Hippocampal formation (tissue), 2 donors: ENCODE measurements around the gene TMEM214.
"Not testable (repeated sequence)": the region's sequence is repeated elsewhere in the genome, so short reads cannot be mapped to it uniquely, and the experiment has no call there.

Experiments used
- DNase-seq, 2 donors: peaks; one replicate each; lab custom pipeline; 2025; lab: John Stamatoyannopoulos, UW

The TMEM214 gene

GRCh38 chr2:27070653-27071276 lies 38.0 kb downstream of the TMEM214 start:
- DNase-seq, result no peak

- peak; percentile 92 to 93 for DNase-seq
Observed at GRCh38 chr2:27071277-27071989, 38.7 kb downstream of the TMEM214 start, which contains the start of gene OST4. OST4 (minus strand) TSS chr2:27071654.

GRCh38 chr2:27071990-27072830 lies 39.4 kb downstream of the TMEM214 start:
- peak in 1 of 2 donors; percentile 14 for DNase-seq

GRCh38 chr2:27072920-27073319 lies 40.2 kb downstream of the TMEM214 start:
- DNase-seq, result no peak

GRCh38 chr2:27073782-27074181 lies 41.0 kb downstream of the TMEM214 start:
- DNase-seq, result no peak

- no peak for DNase-seq
Observed at GRCh38 chr2:27074738-27075565, 42.2 kb downstream of the TMEM214 start.

- DNase-seq, result not testable (repeated sequence)
Observed at GRCh38 chr2:27075566-27075871, 42.8 kb downstream of the TMEM214 start.

GRCh38 chr2:27076323-27076722 lies 43.6 kb downstream of the TMEM214 start:
- DNase-seq, result no peak

- DNase-seq, result no peak
Observed at GRCh38 chr2:27077231-27077630, 44.5 kb downstream of the TMEM214 start.

- peak; percentile 57 to 60 for DNase-seq
Observed at GRCh38 chr2:27078267-27079194, 45.8 kb downstream of the TMEM214 start, which contains the start of gene EMILIN1. EMILIN1 (plus strand) TSS chr2:27078615; CDS start chr2:27079066, 451 bp downstream.

GRCh38 chr2:27079233-27080139 lies 46.7 kb downstream of the TMEM214 start:
- DNase-seq, result no peak

GRCh38 chr2:27080140-27080469 lies 47.3 kb downstream of the TMEM214 start:
- no peak for DNase-seq

GRCh38 chr2:27080603-27080936 lies 47.8 kb downstream of the TMEM214 start:
- DNase-seq, result no peak

- DNase-seq, result no peak
Observed at GRCh38 chr2:27081984-27082772, 49.4 kb downstream of the TMEM214 start.

- no peak for DNase-seq
Observed at GRCh38 chr2:27082773-27083409, 50.1 kb downstream of the TMEM214 start.

GRCh38 chr2:27083410-27084296 lies 50.9 kb downstream of the TMEM214 start:
- no peak for DNase-seq

- no peak for DNase-seq
Observed at GRCh38 chr2:27084297-27085061, 51.7 kb downstream of the TMEM214 start.
